GM19025 (cell line): ENCODE measurements around the gene NIP7.

ENCODE experiments used
- ATAC-seq: cut with Tn5 transposase; IDR thresholded peaks from one replicate; pipeline ENCODE4 v1.9.1; 2021; ENCODE audit warnings: mild to moderate bottlenecking, low read depth, moderate library complexity; ENCODE audit not compliant: unreplicated experiment

Gene NIP7

GRCh38 chr16:69318177-69318910 is 21.2 kb upstream of the NIP7 start:
- ATAC-seq, result no peak

- ATAC-seq, result no peak
Measured at GRCh38 chr16:69318911-69319289, 20.7 kb upstream of the NIP7 start.

- no peak for ATAC-seq
Measured at GRCh38 chr16:69319381-69319780, 20.2 kb upstream of the NIP7 start.

DNA sequence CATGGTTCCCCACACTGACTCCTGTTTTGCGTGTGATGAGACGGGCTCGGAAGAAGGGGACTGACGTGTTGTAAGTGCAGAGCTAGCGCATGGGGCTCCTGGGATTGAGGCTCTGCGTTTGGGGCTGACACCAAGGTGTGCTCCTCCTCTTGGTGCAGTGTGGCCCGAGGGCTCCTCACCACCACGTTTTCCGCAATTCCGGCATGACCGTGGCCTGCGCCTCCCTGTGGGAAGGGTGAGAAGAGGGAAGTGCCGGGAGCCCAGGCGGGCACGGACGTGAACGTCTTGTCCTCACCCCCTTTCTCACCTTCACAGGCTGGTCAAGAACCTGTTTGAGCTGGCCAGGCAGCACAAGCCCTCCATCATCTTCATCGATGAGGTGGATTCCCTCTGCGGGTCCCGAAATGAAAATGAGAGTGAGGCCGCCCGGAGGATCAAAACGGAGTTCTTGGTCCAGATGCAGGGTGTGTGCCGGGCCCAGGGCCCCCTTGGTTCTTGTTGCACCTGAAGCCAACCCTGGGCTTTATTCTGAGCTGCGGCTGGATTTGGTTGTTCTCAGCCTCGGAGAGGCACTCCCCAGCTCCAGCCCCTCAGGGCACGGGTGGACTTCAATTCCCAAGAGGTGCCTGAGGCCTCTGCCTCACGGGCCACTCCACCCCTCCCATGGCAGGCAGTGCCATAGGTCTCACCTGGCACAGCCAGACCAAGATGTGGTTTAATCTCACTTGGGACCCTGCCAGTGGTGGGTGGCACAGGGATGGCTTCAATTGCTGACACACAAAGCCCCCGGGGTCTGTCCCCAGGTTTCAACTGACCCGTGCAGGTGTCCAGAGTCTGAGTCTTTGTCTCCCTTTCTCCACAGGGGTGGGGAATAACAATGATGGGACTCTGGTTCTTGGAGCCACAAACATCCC is 19.5 kb upstream of the NIP7 start:
- ATAC-seq, result no peak

DNA sequence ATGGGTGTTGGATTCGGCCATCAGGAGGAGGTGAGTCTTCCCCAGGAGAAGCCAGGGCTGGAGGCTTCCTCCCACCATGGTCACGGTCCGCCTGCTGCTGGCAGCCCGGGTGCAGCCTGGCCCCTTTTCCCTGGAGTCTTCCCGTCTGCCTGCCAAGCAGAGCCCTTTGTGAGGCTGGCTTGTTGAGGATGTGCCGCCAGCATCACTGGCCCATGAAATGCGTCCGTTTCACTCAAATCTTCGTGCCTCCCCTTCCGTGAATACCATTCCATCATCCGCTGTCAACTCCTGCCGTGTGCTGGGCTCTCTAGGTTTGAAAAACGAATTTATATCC is 18.9 kb upstream of the NIP7 start:
- ATAC-seq, result no peak

DNA sequence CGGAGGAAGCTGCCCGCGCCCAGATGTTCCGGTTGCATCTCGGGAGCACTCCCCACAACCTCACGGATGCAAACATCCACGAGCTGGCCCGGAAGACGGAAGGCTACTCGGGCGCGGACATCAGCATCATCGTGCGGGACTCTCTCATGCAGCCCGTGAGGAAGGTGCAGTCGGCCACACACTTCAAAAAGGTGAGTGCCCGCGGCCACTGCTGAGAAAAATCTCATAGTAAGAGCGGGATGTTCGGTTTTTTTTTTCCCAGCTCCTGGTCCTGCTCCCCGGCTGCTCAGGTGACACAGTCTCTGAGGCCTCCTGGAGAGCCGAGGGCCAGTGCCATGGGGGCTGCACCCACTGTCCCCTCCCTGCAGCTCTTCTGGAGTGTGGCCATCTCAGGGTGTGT is 18.5 kb upstream of the NIP7 start:
- ATAC-seq, result no peak

- no peak for ATAC-seq
Measured at GRCh38 chr16:69322343-69322742, 17.2 kb upstream of the NIP7 start.

DNA sequence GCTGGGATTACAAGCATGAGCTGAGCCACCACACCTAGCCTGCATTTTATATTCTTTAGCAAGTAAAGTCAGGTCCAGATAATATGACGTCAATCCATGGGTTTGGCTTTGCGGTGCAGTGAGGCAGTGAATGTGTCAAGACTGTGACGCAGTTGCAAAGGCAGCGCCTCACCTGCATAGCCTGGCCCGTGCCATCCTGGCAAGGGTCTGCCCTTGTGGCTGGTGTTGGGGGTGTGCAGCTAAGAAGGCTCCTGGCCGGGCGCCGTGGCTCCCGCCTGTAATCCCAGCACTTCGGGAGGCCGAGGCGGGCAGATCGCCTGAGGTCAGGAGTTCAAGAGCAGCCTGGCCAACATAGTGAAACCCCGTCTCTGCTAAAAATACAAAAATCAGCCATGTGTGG is 16.2 kb upstream of the NIP7 start:
- ATAC-seq, result no peak

DNA sequence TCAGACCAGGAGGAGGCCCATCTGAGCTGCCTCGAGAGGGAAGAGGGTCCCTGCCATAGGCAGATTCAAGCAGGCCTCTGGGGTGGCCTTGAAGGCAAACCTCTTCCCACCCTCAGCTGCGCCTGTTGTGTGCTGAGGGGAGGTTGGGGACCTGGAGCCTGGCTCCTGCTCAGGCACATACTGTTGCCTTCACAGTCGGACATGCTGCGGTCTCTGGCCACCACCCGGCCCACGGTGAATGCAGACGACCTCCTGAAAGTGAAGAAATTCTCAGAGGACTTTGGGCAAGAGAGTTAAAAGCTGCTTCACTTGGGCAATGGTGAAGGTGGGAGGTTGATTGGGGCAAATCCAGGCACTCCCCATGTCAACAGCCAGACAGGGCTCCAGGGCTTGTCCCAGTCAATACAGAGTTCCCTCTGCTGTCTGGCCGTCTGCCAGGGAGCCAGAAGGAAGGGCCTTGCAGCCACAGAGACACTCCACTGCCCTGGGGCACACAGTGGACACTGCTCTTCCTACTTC is 15.5 kb upstream of the NIP7 start:
- ATAC-seq, result no peak

- no peak for ATAC-seq
Measured at GRCh38 chr16:69324585-69325253, 14.9 kb upstream of the NIP7 start.

- no peak for ATAC-seq
Measured at GRCh38 chr16:69325784-69326171, 13.8 kb upstream of the NIP7 start.

DNA sequence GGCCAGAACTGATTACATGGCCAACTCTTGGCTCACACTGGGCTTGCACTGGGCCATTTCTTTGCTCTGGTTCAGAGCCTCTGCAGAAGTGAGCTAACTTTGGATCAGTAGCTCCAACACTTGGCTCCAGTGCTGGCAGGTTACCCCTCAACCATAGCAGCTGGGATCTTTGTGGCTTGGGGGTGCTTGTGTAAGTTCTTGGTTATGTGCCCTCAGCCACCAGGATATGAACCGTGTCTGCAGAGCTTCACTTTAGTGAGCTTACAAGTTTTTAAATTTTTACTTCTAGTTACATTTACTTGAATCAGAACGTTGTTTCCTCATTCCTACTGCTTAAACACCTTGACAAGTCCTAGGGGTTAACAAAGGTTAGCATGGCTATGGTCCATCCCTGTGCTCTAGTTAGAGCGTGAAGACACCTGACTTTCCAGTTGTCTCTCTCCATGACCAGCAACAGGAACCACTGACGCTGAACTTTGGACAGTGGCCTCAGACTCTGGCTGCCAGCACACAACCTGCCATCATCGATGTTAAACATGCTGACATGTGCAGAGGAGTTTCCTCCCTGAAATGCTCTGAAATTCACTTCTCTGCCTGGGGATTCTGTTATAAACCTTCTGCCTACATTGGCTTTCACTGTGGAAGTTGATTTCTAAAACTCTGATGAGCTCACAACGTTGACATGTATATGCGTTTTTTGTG is 13.2 kb upstream of the NIP7 start:
- ATAC-seq, result no peak

DNA sequence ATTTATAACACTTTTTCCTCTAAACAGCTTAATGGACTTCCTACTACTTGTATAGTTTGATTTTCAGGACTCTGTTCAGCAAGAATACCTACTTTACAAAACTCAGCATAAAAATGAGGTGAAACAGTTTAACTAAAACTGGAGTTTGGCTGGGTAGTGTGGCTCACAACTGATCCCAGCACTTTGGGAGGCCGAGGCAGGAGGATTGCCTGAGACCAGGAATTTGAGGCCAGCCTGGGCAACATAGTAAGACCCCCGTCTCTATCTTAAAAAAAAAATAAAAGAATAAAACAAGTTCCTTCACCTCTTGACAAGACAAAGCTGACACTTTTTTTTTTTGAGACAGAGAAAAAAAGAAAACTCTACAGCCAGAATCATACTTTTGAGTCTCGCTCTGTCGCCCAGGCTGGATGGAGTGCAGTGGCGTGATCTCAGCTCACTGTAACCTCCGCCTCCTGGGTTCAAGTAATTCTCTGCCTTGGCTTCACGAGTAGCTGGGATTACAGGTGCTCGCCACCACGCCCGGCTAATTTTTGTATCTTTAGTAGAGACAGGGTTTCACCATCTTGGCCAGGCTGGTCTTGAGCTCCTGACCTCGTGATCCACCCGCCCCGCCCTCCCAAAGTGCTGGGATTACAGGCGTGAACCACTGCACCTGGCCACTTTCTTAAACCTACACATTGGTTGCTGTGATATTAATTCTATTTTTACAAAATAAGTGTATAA is 11.8 kb upstream of the NIP7 start:
- no peak for ATAC-seq

DNA sequence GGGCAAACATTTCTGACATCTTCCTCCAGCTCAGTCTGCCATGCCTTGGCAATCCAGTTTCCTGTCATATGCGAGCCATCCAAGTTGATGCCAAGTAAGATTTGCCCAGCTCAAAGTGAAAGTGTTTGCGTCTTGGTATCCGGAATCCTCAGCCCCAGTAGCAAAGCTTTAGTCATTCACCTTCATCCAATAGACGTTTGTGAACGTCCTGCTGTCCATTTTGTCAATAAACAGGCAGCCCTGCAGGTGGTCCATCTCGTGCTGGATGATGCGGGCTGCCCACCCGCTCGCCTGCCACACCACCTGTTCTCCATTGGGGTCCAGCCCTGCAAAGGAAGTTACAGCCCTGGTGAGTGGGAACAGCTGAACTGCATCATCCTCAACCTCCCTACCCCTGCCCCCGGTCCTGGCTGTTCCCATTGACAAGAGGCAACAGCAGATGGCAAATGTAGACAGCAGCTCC is 10.7 kb upstream of the NIP7 start:
- ATAC-seq, result no peak

GRCh38 chr16:69329369-69330285 is 9.9 kb upstream of the NIP7 start:
- ATAC-seq, result peak; percentile 32

- ATAC-seq, result peak; percentile 95
Measured at GRCh38 chr16:69330286-69331109, 9.1 kb upstream of the NIP7 start, which contains the start of gene PDF. PDF (minus strand) TSS chr16:69330588; CDS start chr16:69330570, 18 bp downstream.

DNA sequence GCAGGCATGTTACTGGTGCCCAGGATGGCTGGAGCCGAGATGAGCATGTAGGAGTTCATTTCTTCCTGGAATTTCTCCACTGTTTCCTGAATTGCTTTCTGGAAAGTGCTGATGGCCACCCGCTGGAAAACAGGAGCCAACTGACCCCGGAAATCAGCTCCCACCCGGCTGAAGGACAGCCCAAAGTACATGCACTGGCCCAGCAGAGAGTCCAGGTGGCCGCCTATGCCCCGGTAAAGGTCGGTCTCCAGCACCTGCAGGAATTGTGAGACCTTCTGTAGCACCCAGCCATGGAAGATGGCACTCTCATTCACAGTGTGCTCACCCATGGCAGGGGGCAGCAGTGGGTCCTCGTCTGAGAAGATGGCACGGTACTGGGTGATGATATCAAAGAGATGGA is 4.9 kb upstream of the NIP7 start:
- ATAC-seq, result no peak
